Subcutaneous adipose tissue (tissue), 4 donors: ENCODE measurements around the gene TCEA3. TPM values are rescaled to one million over a fixed set of nuclear protein-coding genes. Genes with fewer than 3 reads are reported as not detected.

ENCODE experiments used
- total RNA-seq, 4 donors: library from RNA; depleted of rRNA; stranded (reverse); fragments of >200 nt; gene quantifications; one replicate each; pipeline ENCODE4 v1.1.0, GENCODE V29; 2016
- TF ChIP-seq, protein P1 (sequence below): fragments of 450-650 bp; IDR thresholded peaks from one replicate; pipeline ENCODE4 v1.5.1; 2016; ENCODE audit warnings: low read depth, mild to moderate bottlenecking, control low read depth, antibody characterized with exemption, moderate library complexity

The TCEA3 gene
- total RNA-seq, 4 donors from 2014 or later = 5.4 to 10.8 (median 7.9) TPM

DNA sequence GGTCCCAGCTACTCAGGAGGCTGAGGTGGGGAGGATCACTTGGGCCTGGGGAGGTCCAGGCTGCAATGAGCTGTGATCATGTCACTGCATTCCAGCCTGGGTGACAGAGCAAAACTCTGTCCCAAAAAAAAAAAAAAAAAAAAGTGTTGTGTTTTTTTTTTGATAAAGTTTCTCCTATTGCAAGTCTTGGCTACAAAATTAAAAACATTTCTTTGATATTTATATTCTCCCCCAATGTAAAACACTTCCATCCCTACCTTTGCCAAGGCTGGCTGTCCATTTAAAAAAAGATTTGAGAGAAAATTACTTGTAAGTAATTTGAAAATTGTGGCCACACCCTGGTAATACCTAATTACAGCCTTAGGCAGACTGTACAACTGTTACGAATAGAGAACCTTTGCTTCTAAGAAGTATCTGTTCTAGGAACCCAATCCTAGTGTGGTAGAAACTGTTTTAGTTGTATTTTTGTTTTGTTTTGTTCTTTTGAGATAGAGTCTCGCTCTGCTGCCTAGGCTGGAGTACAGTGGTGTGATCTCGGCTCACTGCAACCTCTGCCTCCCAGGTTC lies 66.2 kb downstream of the TCEA3 start:
- TF ChIP-seq, protein P1, sequence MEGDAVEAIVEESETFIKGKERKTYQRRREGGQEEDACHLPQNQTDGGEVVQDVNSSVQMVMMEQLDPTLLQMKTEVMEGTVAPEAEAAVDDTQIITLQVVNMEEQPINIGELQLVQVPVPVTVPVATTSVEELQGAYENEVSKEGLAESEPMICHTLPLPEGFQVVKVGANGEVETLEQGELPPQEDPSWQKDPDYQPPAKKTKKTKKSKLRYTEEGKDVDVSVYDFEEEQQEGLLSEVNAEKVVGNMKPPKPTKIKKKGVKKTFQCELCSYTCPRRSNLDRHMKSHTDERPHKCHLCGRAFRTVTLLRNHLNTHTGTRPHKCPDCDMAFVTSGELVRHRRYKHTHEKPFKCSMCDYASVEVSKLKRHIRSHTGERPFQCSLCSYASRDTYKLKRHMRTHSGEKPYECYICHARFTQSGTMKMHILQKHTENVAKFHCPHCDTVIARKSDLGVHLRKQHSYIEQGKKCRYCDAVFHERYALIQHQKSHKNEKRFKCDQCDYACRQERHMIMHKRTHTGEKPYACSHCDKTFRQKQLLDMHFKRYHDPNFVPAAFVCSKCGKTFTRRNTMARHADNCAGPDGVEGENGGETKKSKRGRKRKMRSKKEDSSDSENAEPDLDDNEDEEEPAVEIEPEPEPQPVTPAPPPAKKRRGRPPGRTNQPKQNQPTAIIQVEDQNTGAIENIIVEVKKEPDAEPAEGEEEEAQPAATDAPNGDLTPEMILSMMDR = no peak

- TF ChIP-seq, protein P1 = no peak
Observed at GRCh38 chr1:23357138-23357908, 67.2 kb downstream of the TCEA3 start.

DNA sequence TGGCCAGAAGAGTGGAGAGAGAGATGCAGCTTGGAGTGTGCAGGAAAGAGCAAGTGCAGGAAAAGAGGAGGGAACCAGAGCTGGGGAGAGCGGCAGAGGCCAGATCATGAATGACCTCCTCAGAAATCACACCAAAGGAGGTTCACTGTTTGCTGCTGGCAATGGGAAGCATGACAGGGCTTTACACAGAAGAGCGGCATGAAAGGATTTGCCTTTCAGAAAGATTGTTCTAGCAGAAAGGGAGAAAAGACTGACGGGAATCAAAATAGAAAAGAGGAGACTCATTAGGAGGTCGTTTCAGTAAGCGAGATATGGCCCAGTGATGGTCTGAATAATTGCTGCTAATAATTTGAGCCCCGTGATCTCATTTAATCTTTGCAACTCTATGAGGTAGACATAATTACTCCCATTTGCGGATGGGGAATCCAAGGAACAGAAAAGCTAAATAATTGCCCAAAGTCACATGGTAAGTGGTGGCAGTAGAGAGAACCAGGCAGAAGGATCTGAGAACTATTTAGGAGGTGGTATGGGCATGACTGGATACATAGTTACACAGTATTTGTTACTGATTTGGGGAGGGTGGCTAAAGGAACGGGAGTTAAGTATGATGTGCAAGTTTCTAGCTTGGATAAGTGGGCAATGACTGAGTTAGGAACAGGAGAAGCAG lies 67.9 kb downstream of the TCEA3 start:
- TF ChIP-seq, protein P1 = no peak

DNA sequence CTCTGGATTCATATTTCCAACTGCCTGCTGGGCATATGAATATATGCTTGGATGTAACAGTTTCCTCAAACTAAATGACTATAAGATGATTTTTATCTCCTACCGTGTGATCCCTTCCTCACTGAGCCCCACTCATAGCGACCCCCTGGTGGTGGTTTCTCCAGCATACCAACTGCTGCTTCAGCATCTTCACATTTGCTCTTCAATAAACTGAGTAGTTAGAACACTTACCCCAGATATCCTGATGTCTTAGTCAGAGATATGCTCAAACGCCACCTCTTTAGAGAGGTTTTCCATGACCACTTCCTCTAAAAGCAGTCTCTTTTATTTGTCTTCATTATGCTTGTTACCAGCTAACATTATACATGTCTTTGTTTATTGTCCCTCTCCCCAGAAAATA lies 70.3 kb downstream of the TCEA3 start:
- TF ChIP-seq, protein P1 = no peak

DNA sequence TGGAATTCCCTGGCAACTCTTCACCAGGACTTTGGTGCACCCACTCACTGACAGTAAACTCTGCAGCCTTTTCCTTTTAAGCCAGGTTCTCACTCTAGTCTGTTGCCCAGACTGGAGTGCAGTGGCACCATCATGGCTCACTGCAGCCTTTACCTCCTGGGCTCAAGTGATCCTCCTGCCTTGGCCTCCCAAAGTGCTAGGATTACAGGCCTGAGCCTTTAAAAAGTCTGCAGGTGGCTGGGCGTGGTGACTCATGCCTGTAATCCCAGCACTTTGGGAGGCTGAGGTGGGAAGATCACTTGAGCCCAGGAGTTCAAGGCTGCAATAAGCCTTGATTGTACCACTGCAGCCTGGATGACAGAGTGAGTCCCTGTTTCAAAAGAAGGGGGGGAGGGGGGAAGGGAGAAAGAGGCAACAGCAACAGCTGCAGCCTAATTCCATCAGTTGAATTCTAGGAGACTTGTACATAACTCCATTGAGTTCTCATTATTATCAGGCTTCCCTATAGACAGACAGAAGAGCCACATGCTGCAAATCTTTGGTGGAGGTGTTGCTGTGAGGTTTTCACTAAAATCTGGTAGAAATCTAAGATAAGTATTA lies 72.4 kb downstream of the TCEA3 start:
- TF ChIP-seq, protein P1 = no peak

DNA sequence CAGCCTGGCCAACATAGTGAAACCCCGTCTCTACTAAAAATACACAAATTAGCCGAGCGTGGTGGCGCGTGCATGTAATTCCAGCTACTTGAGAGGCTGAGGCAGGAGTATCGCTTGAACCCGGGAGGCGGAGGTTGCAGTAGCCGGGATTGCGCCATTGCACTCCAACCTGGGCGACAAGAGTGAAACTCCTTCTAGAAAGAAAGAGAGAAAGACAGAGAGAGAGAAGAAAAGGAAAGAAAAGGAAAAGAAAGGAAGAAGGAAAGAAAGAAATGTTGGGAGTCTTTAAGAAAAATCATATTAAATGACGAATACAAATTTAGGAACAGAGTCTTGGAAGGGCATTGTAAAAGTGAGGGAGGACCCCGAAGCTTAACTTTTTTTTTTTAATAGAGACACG lies 78.6 kb downstream of the TCEA3 start:
- TF ChIP-seq, protein P1 = no peak

DNA sequence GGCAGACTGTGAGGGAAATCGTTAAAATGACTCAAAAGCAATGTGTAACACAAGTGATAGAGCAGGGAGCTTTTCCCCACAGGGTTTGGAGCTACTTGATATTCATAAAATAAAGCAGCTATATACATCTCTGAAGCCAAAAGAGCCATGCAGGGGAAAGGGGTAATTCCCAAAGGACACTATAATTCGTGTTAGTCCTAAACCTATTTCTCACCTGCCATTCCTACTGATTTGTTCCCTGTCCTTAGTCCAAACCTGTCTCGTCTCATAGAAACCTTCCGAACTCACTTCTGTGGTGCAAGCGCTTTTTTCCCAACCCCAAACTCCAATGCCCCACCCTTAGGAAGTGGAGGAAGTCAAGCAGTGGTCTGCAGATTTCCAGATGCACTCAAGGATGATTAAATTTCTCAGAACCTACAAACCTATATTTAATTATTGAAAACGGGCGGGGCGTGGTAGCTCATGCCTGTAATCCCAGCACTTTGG lies 79.5 kb downstream of the TCEA3 start:
- TF ChIP-seq, protein P1 = no peak
